Occipital lobe (tissue), 2 donors: ENCODE measurements around the gene TMEM208. TPM values are rescaled to one million over a fixed set of nuclear protein-coding genes. Genes with fewer than 3 reads are reported as not detected.

ENCODE experiments used
- DNase-seq: peaks from one replicate; lab custom pipeline; 2025; lab: John Stamatoyannopoulos, UW
- total RNA-seq: library from RNA; depleted of rRNA; stranded (reverse); fragments of >200 nt; gene quantifications from one replicate; pipeline ENCODE4 v1.2.3, GENCODE V29; 2014

TMEM208 gene
- total RNA-seq, 1 donor from 2014 or later = 14.7 TPM

- DNase-seq = no peak
Observed at GRCh38 chr16:67208154-67208896, 18.6 kb upstream of the TMEM208 start.

GRCh38 chr16:67209565-67209964 lies 17.4 kb upstream of the TMEM208 start:
- DNase-seq = no peak

- DNase-seq = no peak
Observed at GRCh38 chr16:67210069-67210937, 16.6 kb upstream of the TMEM208 start.

GRCh38 chr16:67211674-67212073 lies 15.3 kb upstream of the TMEM208 start:
- DNase-seq = no peak

GRCh38 chr16:67212766-67213165 lies 14.2 kb upstream of the TMEM208 start:
- no peak for DNase-seq

- no peak for DNase-seq
Observed at GRCh38 chr16:67213197-67214019, 13.5 kb upstream of the TMEM208 start.

- no peak for DNase-seq
Observed at GRCh38 chr16:67215706-67216105, 11.2 kb upstream of the TMEM208 start.

GRCh38 chr16:67216612-67217490 lies 10.1 kb upstream of the TMEM208 start:
- no peak for DNase-seq

- no peak for DNase-seq
Observed at GRCh38 chr16:67223992-67224391, 2.9 kb upstream of the TMEM208 start.

- no peak for DNase-seq
Observed at GRCh38 chr16:67226295-67226803, 581 bp upstream of the TMEM208 start.

GRCh38 chr16:67227567-67227921 lies 614 bp downstream of the TMEM208 start:
- DNase-seq = no peak

- DNase-seq = no peak
Observed at GRCh38 chr16:67228034-67228785, 1.3 kb downstream of the TMEM208 start.

GRCh38 chr16:67228905-67229304 lies 2.0 kb downstream of the TMEM208 start:
- no peak for DNase-seq

- DNase-seq = no peak
Observed at GRCh38 chr16:67229906-67230808, 3.2 kb downstream of the TMEM208 start.

GRCh38 chr16:67230809-67231660 lies 4.1 kb downstream of the TMEM208 start:
- no peak for DNase-seq

GRCh38 chr16:67233596-67233995 lies 6.7 kb downstream of the TMEM208 start:
- DNase-seq = no peak

- DNase-seq = no peak
Observed at GRCh38 chr16:67234180-67234597, 7.3 kb downstream of the TMEM208 start.
